Hepatocyte (in vitro differentiated cells): ENCODE measurements around the gene PPA1.

Source experiments
- CTCF ChIP-seq: fragments of 200-600 bp; sonication (generic); IDR thresholded peaks from 2 replicates; pipeline ENCODE4 v1.5.1; 2016; ENCODE audit warnings: antibody characterized with exemption, mild to moderate bottlenecking; ENCODE audit not compliant: poor library complexity
- EZH2 ChIP-seq: fragments of 200-600 bp; sonication (generic); IDR thresholded peaks from 2 replicates; pipeline ENCODE4 v1.6.1; 2016; ENCODE audit warnings: antibody characterized with exemption, mild to moderate bottlenecking, borderline replicate concordance
- EZH2phosphoT487 ChIP-seq: fragments of 200-600 bp; sonication (generic); IDR thresholded peaks from one replicate; pipeline ENCODE4 v1.6.1; 2018; ENCODE audit warnings: antibody characterized with exemption, mild to moderate bottlenecking, low read depth, moderate library complexity; ENCODE audit not compliant: unreplicated experiment, severe bottlenecking

GRCh38 chr10:70269741-70270140 is 36.5 kb upstream of the PPA1 start:
- TF ChIP-seq CTCF (no peak), EZH2 (no peak), EZH2phosphoT487 (no peak)
